Activated T-helper 9 cell treated with anti-CD3 and anti-CD28 coated beads, Interleukin-2, amount 50 U/mL, for 16 hours (primary cell): ENCODE results near the gene PTPN7.

Experiments
- DNase-seq: peaks from one replicate; pipeline ENCODE4 v3.0.0-alpha.2; 2020; ENCODE audit warnings: low read depth

The PTPN7 gene

GRCh38 chr1:202105571-202106339 lies 54.6 kb downstream of the PTPN7 start:
- no peak for DNase-seq

GRCh38 chr1:202104073-202104472 lies 56.3 kb downstream of the PTPN7 start:
- DNase-seq, result no peak

- no peak for DNase-seq
Measured at GRCh38 chr1:202101184-202101583, 59.2 kb downstream of the PTPN7 start.
